HepG2 (cell line): Measurements from ENCODE around the gene TMC8. TPM values are rescaled to one million over a fixed set of nuclear protein-coding genes. Genes with fewer than 3 reads are reported as not detected.

Experiments
- ATF7-NPFF ChIP-seq: sonication (generic); formaldehyde crosslinking; IDR thresholded peaks from 2 replicates; pipeline ENCODE4 v1.8.1; 2023; ENCODE audit warnings: mild to moderate bottlenecking, low read depth, missing genetic modification reagents, moderate library complexity
- ELF1 ChIP-seq: sonication (generic); formaldehyde crosslinking; IDR thresholded peaks from 2 replicates; pipeline ENCODE4 v1.4.0; 2020; ENCODE audit warnings: missing genetic modification reagents
- HCFC1 ChIP-seq: fragments of 150-350 bp; IDR thresholded peaks from 2 replicates; pipeline ENCODE4 v1.6.1; 2014; ENCODE audit warnings: low read depth, low read length
- HIVEP1 ChIP-seq: sonication (generic); formaldehyde crosslinking; IDR thresholded peaks from 2 replicates; pipeline ENCODE4 v1.4.0; 2020; ENCODE audit warnings: mild to moderate bottlenecking, missing genetic modification reagents
- HOMEZ ChIP-seq: IDR thresholded peaks from 2 replicates; pipeline ENCODE4 v1.6.1; 2016; ENCODE audit warnings: low read depth
- IKZF5 ChIP-seq: IDR thresholded peaks from 2 replicates; pipeline ENCODE4 v1.6.1; 2018; ENCODE audit warnings: missing genetic modification reagents, mild to moderate bottlenecking, missing compliant biosample characterization
- JUND ChIP-seq: sonication (generic); formaldehyde crosslinking; IDR thresholded peaks from 2 replicates; pipeline ENCODE4 v1.8.0; 2022; ENCODE audit warnings: mild to moderate bottlenecking, missing genetic modification reagents
- KLF13 ChIP-seq: sonication (generic); formaldehyde crosslinking; IDR thresholded peaks from 2 replicates; pipeline ENCODE4 v1.4.0; 2020; ENCODE audit warnings: mild to moderate bottlenecking, missing genetic modification reagents
- NPAS2 ChIP-seq: sonication (generic); formaldehyde crosslinking; IDR thresholded peaks from 2 replicates; pipeline ENCODE4 v1.8.0; 2022; ENCODE audit warnings: mild to moderate bottlenecking, missing genetic modification reagents, borderline replicate concordance
- PBX2 ChIP-seq: IDR thresholded peaks from 2 replicates; pipeline ENCODE4 v1.6.1; 2016; ENCODE audit warnings: control low read depth
- PITX1 ChIP-seq: sonication (generic); formaldehyde crosslinking; IDR thresholded peaks from 2 replicates; pipeline ENCODE4 v1.5.1; 2020; ENCODE audit warnings: mild to moderate bottlenecking, missing genetic modification reagents
- POLR2G ChIP-seq: fragments of 200-400 bp; formaldehyde crosslinking; IDR thresholded peaks from 2 replicates; pipeline ENCODE4 v1.6.1; 2018; ENCODE audit warnings: mild to moderate bottlenecking, low read depth, low read length, moderate library complexity
- PRMT3 ChIP-seq: sonication (generic); formaldehyde crosslinking; IDR thresholded peaks from 2 replicates; pipeline ENCODE4 v1.8.1; 2022; ENCODE audit warnings: low read depth, mild to moderate bottlenecking, moderate library complexity, missing genetic modification reagents, borderline replicate concordance
- RFXAP ChIP-seq: sonication (generic); formaldehyde crosslinking; IDR thresholded peaks from 2 replicates; pipeline ENCODE4 v1.4.0; 2020; ENCODE audit warnings: missing genetic modification reagents, borderline replicate concordance
- RNF219 ChIP-seq: sonication (generic); formaldehyde crosslinking; IDR thresholded peaks from 2 replicates; pipeline ENCODE4 v1.5.0; 2020; ENCODE audit warnings: mild to moderate bottlenecking, missing genetic modification reagents
- SIN3A ChIP-seq: IDR thresholded peaks from 2 replicates; pipeline ENCODE4 v1.6.1; 2011; ENCODE audit warnings: low read depth, mild to moderate bottlenecking, control low read depth, low read length, borderline replicate concordance
- SPEN ChIP-seq: sonication (generic); formaldehyde crosslinking; IDR thresholded peaks from 2 replicates; pipeline ENCODE4 v1.5.1; 2020; ENCODE audit warnings: low read depth, mild to moderate bottlenecking, missing genetic modification reagents
- TCF7L2 ChIP-seq: IDR thresholded peaks from 2 replicates; pipeline ENCODE4 v1.6.1; 2011; ENCODE audit warnings: mild to moderate bottlenecking, low read depth, low read length, moderate library complexity
- TEAD2 ChIP-seq: sonication (generic); formaldehyde crosslinking; IDR thresholded peaks from 2 replicates; pipeline ENCODE4 v1.9.0; 2021; ENCODE audit warnings: missing genetic modification reagents
- ZNF431 ChIP-seq: sonication (generic); formaldehyde crosslinking; IDR thresholded peaks from 2 replicates; pipeline ENCODE4 v1.9.0; 2022; ENCODE audit warnings: missing genetic modification reagents, low read depth, mild to moderate bottlenecking, borderline replicate concordance
- ZNF615 ChIP-seq: sonication (generic); formaldehyde crosslinking; IDR thresholded peaks from 2 replicates; pipeline ENCODE4 v1.5.0; 2020; ENCODE audit warnings: mild to moderate bottlenecking, missing genetic modification reagents, borderline replicate concordance
- polyA plus RNA-seq, 8 experiments: library from polyadenylated mRNA; depleted of rRNA in 3 of 8; stranded (reverse) in 7 of 8; unstranded in 1 of 8; fragments of >200 nt; fragmentation: Illumina TruSeq in 4 of 8; extraction: Trizol in 4 of 8; gene quantifications; 2 replicates each; pipeline versions ENCODE4 v1.2.1 to v1.2.3, GENCODE V29; 2011 to 2016; ENCODE audit warnings: low read depth in 4 of 8, missing spikeins in 1 of 8, mixed read lengths in 1 of 8; ENCODE audit not compliant: insufficient read depth in 1 of 8
- total RNA-seq, 5 experiments: library from RNA; depleted of rRNA; stranded (reverse); fragments of >200 nt; fragmentation: Illumina TruSeq; extraction: Trizol; gene quantifications; 2 replicates each; pipeline ENCODE4 v1.2.3, GENCODE V29; 2016; ENCODE audit warnings: low read depth in 1 of 5
- TF ChIP-seq, protein P1 (sequence below): sonication (generic); formaldehyde crosslinking; IDR thresholded peaks from 2 replicates; pipeline ENCODE4 v1.8.0; 2022; ENCODE audit warnings: missing genetic modification reagents, mild to moderate bottlenecking, moderate library complexity, borderline replicate concordance

TMC8 gene
- total and polyA plus RNA-seq, 2 of the 13 experiments (the other 11 are each of a cell fraction or from before 2014, with no cell fraction given): 0.53 to 7.8 TPM

DNA sequence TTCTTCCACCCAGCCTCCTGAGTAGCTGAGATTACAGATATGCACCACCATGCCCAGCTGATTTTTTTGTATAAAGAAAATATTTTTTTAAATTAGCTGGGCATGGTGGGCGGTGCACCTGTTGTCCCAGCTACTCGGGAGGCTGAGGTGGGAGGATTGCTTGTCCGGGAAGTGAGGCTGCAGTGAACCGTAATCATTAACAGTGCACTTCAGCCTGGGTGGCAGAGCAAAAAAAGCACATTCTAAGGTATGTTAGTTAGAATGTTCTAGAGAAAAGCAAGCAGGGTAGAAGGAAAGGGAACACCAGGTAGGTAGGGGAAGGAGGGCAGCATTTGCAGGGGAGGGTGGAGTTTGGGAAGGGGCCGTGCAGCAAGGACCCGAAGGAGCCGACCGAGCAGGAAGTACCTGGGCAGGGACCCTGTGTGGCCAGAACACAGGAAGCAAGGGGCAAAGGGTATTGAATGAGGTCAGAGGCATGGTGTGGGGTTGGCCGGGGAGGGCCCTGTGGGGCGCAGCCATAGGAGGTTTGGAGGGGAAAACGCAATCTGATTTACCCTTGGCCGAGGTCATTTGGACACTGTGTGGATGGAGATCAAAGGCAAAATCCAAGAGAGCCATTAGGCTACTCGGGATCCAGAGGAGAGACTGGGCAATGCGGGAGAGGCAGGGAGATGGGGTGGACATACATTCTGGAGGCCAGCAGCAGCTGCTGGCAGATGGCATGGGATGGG lies 17.9 kb downstream of the TMC8 start (continued):
- TF ChIP-seq, protein P1, sequence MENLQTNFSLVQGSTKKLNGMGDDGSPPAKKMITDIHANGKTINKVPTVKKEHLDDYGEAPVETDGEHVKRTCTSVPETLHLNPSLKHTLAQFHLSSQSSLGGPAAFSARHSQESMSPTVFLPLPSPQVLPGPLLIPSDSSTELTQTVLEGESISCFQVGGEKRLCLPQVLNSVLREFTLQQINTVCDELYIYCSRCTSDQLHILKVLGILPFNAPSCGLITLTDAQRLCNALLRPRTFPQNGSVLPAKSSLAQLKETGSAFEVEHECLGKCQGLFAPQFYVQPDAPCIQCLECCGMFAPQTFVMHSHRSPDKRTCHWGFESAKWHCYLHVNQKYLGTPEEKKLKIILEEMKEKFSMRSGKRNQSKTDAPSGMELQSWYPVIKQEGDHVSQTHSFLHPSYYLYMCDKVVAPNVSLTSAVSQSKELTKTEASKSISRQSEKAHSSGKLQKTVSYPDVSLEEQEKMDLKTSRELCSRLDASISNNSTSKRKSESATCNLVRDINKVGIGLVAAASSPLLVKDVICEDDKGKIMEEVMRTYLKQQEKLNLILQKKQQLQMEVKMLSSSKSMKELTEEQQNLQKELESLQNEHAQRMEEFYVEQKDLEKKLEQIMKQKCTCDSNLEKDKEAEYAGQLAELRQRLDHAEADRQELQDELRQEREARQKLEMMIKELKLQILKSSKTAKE (CRISPR knock-in tag): no peak
- TF ChIP-seq KLF13 (CRISPR knock-in tag): no peak
- no peak for TF ChIP-seq TEAD2
- TF ChIP-seq HIVEP1 (CRISPR knock-in tag): no peak
- no peak for TF ChIP-seq ZNF431
- no peak for TF ChIP-seq SIN3A
- no peak for TF ChIP-seq POLR2G
- TF ChIP-seq PBX2 (CRISPR knock-in tag): no peak
- 0 out of 2 replicates have a peak, but pooled peaks have one; percentile 29 for TF ChIP-seq SPEN (CRISPR knock-in tag)
- TF ChIP-seq HOMEZ (CRISPR knock-in tag): peak; percentile 20; the same call in 1 of the 2 replicates
- TF ChIP-seq JUND (CRISPR knock-in tag): peak; percentile 66; the same call in 1 of the 2 replicates
- no peak for TF ChIP-seq ZNF615 (CRISPR knock-in tag)
- no peak for TF ChIP-seq TCF7L2
- no peak for TF ChIP-seq NPAS2 (CRISPR knock-in tag)
- no peak for TF ChIP-seq HCFC1
- TF ChIP-seq IKZF5: 0 out of 2 replicates have a peak, but pooled peaks have one; percentile 26
- TF ChIP-seq PITX1 (CRISPR knock-in tag): peak; percentile 50; the same call in 1 of the 2 replicates
- no peak for TF ChIP-seq RNF219 (CRISPR knock-in tag)
- TF ChIP-seq ATF7-NPFF (CRISPR knock-in tag): no peak
- TF ChIP-seq RFXAP: 0 out of 2 replicates have a peak, but pooled peaks have one; percentile 58
- no peak for TF ChIP-seq PRMT3 (CRISPR knock-in tag)
- TF ChIP-seq ELF1 (CRISPR knock-in tag): peak; percentile 64
